ENCODE measurements around the gene GLCCI1.

Gene GLCCI1

DNA sequence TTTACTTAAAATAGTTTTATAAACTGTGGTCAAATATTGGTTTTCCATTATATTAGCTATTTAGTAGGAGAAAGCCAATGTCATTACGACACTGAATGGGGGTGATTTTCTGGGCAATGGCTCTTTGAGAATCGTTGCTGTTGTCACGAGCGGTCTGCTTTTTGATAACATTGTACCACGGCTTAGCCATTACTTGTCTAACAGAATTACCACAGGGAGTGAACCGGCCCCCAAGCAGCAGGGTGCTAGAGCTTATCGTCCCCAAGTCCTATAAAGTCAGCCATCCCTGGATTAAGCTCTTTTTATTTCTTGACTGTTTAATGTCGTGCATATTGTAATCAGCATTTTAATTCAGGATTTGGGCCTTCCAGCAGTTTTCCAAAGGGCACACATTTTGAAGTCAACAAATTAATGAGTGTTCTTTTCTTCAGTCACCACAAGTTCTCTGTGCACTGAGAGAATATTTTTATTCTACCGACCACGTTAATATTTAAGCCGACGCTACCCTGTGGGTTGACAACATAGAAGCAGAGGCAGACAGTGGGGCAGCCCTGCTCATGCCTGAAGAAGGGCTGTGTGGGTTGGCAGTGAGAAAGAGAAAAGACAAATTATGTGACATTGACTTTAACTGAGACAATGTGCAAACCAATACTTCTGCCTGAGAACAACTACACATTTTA lies 167.6 kb downstream of the GLCCI1 start:
- DNase-seq, result no peak
